Osteocyte (in vitro differentiated cells): ENCODE data around the gene CELA2B. TPM values are rescaled to one million over a fixed set of nuclear protein-coding genes. Genes with fewer than 3 reads are reported as not detected.
A peak's percentile ranks its signal among the peaks of the same experiment; 100 is the strongest.
"Not testable (repeated sequence)": the region's sequence is repeated elsewhere in the genome, so short reads cannot be mapped to it uniquely, and the experiment has no call there.

Experiments
- DNase-seq: peaks from one replicate; pipeline ENCODE4 v3.0.0; 2021; ENCODE audit warnings: mixed read lengths; ENCODE audit not compliant: unreplicated experiment; ENCODE audit errors: extremely low spot score
- H3K27ac Mint-ChIP-seq: one replicate; pipeline ENCODE4 v1.8.0; 2021; ENCODE audit warnings: mild to moderate bottlenecking, mixed read lengths; ENCODE audit not compliant: unreplicated experiment
- H3K27me3 Mint-ChIP-seq: one replicate; pipeline ENCODE4 v1.8.0; 2021; ENCODE audit warnings: mixed read lengths; ENCODE audit not compliant: unreplicated experiment
- H3K36me3 Mint-ChIP-seq: one replicate; pipeline ENCODE4 v1.8.0; 2021; ENCODE audit warnings: mixed read lengths; ENCODE audit not compliant: unreplicated experiment
- H3K4me1 Mint-ChIP-seq: one replicate; pipeline ENCODE4 v1.8.0; 2021; ENCODE audit warnings: mixed read lengths; ENCODE audit not compliant: unreplicated experiment
- H3K4me3 Mint-ChIP-seq: one replicate; pipeline ENCODE4 v1.8.0; 2021; ENCODE audit warnings: mild to moderate bottlenecking, moderate library complexity, mixed read lengths; ENCODE audit not compliant: unreplicated experiment
- H3K9me3 Mint-ChIP-seq: one replicate; pipeline ENCODE4 v1.8.0; 2021; ENCODE audit warnings: mixed read lengths; ENCODE audit not compliant: unreplicated experiment
- total RNA-seq: library from RNA; stranded (reverse); gene quantifications from 2 replicates; pipeline ENCODE4 v1.2.1, GENCODE V29; 2021
- TF ChIP-seq, protein P1 (sequence below): fragments of 200-600 bp; sonication (generic); IDR thresholded peaks from 2 replicates; pipeline ENCODE4 v1.5.0; 2021; ENCODE audit warnings: antibody characterized with exemption, mild to moderate bottlenecking, moderate library complexity

CELA2B gene
- total RNA-seq, 1 donor from 2014 or later, result not detected

DNA sequence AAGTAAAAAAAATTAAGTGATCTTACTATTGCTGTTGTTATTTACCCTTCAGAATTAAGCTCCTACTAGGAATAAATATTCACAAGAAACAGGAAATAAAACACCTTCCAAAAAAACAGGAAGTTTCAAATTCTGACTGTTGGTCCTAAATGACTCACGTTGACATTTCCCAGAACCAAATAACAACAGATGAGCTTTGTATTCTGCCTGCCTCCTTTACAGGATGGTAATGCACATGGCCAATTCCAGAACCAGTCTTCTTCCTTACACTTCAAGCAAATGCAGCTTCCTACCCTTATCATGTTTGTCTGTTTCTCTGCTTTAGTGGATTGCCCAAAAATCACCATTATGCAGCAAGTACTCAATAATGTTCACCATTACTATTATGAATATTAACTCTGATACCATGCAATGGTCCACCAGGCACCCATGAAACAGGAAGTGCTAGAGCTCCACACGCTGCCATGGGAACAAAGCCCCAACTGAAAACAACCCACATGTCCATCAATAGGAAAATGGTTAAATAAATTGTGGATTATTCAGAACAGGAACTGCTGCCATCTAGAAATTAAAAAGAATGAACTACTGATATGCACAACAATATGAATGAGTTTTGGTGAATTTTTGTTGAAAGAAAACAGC lies 39.2 kb downstream of the CELA2B start:
- no peaks in the 10 kb centered on the region for H3K9me3 Mint-ChIP-seq
- no peak overlapping the region for H3K4me3 Mint-ChIP-seq
- H3K36me3 Mint-ChIP-seq, result peaks cover 24% of the 10 kb centered on the region
- DNase-seq, result no peak
- no peaks in the 10 kb centered on the region for H3K27me3 Mint-ChIP-seq
- no peaks in the 10 kb centered on the region for H3K4me1 Mint-ChIP-seq
- TF ChIP-seq, protein P1, sequence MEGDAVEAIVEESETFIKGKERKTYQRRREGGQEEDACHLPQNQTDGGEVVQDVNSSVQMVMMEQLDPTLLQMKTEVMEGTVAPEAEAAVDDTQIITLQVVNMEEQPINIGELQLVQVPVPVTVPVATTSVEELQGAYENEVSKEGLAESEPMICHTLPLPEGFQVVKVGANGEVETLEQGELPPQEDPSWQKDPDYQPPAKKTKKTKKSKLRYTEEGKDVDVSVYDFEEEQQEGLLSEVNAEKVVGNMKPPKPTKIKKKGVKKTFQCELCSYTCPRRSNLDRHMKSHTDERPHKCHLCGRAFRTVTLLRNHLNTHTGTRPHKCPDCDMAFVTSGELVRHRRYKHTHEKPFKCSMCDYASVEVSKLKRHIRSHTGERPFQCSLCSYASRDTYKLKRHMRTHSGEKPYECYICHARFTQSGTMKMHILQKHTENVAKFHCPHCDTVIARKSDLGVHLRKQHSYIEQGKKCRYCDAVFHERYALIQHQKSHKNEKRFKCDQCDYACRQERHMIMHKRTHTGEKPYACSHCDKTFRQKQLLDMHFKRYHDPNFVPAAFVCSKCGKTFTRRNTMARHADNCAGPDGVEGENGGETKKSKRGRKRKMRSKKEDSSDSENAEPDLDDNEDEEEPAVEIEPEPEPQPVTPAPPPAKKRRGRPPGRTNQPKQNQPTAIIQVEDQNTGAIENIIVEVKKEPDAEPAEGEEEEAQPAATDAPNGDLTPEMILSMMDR, result no peak
- H3K27ac Mint-ChIP-seq, result no peak overlapping the region

DNA sequence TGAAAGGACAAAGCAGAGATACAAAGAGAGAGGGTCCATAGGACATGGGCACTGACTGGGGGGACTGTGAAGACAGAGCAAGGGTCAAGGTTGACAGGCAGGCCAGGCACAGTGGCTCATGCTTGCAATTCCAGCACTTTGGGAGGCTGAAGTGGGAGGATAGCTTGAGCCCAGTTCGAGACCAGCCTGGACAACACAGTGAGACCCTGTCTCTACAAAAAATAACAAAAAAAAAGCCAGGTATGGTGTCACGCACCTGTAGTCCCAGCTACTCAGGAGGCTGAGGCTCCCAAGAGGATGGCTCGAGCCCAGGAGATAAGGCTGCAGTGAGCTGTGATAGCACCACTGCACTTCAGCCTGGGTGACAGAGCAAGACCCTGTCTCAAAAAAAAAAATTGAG lies 43.7 kb downstream of the CELA2B start:
- no peak overlapping the region for H3K4me3 Mint-ChIP-seq
- no peaks in the 10 kb centered on the region for H3K9me3 Mint-ChIP-seq
- H3K27me3 Mint-ChIP-seq, result no peaks in the 10 kb centered on the region
- H3K27ac Mint-ChIP-seq, result no peak overlapping the region
- TF ChIP-seq, protein P1, result no peak
- no peak for DNase-seq
- peaks cover 10% of the 10 kb centered on the region for H3K4me1 Mint-ChIP-seq
- peaks cover 6% of the 10 kb centered on the region for H3K36me3 Mint-ChIP-seq

DNA sequence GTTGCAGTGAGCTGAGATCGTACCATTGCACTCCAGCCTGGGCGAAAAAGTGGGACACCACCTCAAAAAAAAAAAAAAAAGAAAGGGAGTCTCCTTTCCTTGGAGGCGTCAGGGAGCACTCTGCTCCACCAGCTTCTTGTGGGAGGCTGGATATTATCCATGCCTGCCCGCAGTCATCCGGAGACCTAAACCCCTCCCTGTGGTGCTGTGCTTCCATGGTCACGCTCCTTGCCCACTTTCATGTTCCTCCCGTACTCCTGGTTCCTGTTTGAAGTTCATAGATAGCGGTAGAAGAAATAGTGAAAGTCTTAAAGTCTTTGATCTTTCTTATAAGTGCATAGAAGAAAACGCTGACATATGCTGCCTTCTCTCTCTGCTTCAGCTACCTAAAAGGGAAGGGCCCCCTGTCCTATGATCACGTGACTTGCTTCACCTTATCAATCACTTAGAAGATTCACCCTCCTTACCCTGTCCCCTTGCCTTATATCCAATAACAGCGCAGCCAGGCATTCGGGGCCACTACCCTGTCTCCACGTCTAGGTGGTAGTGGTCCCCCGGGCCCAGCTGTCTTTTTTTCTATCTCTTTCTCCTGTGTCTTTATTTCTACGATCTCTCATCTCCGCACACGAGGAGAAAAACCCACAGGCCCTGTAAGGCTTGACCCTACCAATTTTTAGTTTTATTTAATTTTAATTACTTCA lies 45.5 kb downstream of the CELA2B start:
- H3K27me3 Mint-ChIP-seq, H3K9me3 Mint-ChIP-seq, H3K36me3 Mint-ChIP-seq, DNase-seq, H3K4me3 Mint-ChIP-seq, H3K27ac Mint-ChIP-seq: not testable (repeated sequence)
- peaks cover 22% of the 10 kb centered on the region for H3K4me1 Mint-ChIP-seq

DNA sequence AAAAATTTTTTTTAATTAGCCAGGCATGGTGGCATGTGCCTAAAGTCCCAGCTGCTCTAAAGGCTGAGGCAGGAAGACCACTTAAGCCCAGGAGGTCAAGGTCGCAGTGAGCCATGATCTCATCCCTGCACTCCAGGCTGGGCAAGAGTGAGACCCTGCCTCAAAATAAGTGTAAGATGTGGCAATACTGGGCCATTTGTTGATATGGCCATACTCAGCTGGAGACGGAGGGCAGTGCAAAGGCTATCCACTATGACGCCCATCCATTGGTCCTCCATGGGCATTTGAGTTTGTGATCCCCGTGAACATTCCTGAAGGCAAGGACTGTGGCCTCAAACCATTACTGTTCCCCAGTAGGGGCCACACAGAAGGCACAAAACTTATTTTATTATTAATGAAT lies 46.6 kb downstream of the CELA2B start:
- Mint-ChIP-seq H3K9me3 (no peaks in the 10 kb centered on the region), H3K27ac (no peak overlapping the region), H3K4me3 (no peak overlapping the region), H3K36me3 (peaks cover 2% of the 10 kb centered on the region), H3K4me1 (peaks cover 25% of the 10 kb centered on the region), H3K27me3 (no peaks in the 10 kb centered on the region)
- no peak for DNase-seq
- TF ChIP-seq, protein P1, result no peak

DNA sequence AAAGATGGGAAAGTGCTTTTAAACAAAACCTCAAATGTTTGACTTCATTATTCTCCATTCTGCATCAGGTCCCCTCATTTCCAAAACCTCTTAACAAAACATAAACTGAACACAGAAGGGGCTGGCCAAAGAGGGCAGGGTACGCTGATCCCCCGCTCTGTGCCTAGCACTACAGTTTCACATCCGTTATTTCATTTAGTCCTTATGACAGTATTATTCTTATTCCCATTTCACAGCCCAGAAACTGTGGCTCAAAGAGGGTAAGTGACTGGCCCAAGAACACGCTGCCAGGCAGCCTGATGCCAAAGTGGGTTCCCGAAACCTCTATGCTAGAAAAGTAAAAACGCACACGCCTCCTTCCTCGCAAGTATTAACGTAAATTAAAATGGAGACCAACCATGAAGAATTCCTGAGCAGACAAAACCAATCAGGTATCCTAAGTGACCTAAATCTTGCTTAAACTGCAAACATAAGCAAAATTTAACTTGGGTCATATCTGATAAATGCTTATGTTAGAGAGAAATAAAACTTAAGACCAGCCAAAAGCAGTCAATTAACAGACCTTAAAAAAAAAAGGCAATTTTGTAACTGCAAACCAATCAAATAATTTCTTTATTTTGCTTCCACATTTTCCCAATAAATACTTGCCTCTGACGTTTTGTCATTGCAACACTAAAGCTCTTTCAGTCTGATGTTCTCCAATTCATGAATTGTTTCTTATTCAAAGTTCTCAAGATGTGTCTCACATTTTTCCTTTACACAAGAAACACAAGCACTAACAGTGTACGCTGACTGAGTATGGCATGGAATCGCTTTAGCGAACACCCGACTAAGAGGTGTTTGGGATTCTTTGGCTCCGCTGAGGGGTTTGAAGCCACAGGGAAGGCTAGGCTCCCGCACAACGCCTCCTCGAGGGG lies 47.5 kb downstream of the CELA2B start:
- Mint-ChIP-seq H3K4me1 (peaks cover 32% of the 10 kb centered on the region), H3K36me3 (peaks cover 2% of the 10 kb centered on the region), H3K4me3 (peak overlapping the region; percentile 94), H3K9me3 (no peaks in the 10 kb centered on the region), H3K27me3 (no peaks in the 10 kb centered on the region), H3K27ac (peak overlapping the region; percentile 100)
- no peak for DNase-seq
- TF ChIP-seq, protein P1, result no peak
